Measurements from ENCODE around the gene C3orf62.

GRCh38 chr3:49302613-49303012, 25.6 kb upstream of the C3orf62 start:
- TF ChIP-seq POLR2A (IDR thresholded peaks at IDR 0.05): no peak
- no peak for TF ChIP-seq CTCF (IDR thresholded peaks at IDR 0.05)

Measured in thyroid gland (tissue), 4 donors.